Activated CD8-positive, alpha-beta memory T cell treated with anti-CD3 and anti-CD28 coated beads, Interleukin-2, amount 50 U/mL, for 4 hours (primary cell): ENCODE results near the gene CCM2L.

Experiments used
- DNase-seq: peaks from one replicate; pipeline ENCODE4 v3.0.0-alpha.2; 2020

The CCM2L gene

DNA sequence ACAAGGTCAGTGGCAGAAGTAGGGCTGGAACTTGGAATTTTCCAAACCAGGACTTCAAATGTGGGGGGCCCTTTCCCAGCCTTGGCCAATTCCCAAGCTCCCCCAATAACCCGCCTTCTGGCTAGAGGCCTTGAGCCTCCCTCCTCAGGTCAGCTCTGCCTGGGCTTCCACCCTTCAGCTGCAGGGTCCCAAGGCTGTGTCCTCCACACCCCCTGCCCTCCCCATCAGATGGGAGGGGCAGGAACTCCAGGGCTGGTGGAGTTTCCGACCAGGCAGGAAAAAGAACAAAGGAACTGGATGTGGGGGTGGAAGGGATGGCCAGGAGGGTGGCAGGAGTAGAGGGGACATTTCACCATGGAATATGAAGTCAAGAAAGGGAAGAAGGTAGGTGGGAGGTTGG, at the start of gene CCM2L:
TSS of gene CCM2L (plus strand) at position 338 of the 400 bp plus-strand sequence. CDS start at position 355, 17 bp downstream.
- DNase-seq: no peak

DNA sequence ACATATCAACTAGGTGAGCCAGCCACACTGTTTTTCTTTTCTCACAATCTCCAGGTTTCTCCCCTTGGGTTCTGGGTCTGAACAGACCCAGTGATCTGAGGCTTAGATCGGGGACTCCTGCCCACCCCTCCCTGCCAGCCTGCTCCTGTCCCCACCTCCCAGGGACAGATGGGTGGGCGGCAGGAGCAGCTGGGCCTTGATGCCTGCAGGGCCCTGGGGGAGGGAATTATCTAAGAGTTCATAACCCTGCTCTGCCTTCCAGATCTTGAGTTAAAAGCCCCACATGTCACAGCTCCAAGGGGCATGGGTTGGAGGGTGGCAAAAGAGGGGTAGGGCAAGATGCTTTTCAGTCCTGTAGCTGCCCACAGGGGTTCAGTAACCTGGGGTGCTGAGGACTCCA, 47.5 kb upstream of the CCM2L start:
- DNase-seq: no peak

DNA sequence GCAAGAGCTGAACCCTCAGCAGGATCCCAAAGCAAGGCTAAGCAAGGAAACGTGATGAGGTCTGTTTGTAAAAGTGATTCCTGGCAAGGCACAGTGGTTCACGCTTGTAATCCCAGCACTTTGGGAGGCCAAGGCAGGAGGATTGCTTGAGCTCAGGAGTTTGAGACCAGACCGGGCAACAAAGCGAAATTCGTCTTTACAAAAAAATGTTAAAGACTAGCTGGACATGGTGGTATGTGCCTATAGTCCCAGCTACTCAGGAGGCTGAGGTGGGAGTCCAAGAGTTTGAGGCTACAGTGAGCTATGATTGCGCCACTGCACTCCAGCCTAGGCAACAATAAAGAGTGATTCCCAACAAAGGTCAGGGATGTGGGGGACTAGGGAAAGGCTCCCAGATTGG, 46.3 kb upstream of the CCM2L start:
- no peak for DNase-seq

DNA sequence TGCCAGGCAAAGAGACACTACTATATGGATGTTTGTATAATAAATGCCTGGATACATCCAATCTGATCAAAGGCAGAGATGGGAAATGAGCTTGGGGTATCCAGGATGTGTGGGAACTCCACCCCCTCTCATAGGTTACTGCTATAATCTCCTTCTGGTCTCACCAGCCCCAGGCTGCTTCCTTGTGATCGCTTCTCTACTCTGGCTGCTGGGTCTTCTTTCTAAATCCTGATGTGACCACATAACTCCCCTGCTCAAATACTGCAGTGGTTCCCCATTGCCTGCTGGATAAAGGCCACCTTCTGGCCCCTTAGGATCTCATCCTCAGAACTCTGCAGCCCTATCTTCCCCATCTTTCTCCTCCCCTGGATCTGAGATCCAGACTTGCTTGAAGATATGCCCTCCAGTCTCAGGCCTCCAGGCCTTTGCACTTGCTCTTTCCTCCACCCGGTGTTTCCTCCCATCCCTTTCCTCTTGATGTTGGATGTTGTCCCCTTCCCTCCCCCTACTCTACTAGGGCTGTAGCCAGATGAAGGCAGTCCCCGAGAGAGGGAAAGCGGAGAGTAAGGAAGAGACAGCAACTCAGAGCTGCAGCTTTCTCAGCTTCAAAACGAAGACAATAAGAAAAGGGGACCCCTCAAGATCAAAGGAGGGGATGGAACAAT, 43.1 kb upstream of the CCM2L start:
- DNase-seq: no peak

DNA sequence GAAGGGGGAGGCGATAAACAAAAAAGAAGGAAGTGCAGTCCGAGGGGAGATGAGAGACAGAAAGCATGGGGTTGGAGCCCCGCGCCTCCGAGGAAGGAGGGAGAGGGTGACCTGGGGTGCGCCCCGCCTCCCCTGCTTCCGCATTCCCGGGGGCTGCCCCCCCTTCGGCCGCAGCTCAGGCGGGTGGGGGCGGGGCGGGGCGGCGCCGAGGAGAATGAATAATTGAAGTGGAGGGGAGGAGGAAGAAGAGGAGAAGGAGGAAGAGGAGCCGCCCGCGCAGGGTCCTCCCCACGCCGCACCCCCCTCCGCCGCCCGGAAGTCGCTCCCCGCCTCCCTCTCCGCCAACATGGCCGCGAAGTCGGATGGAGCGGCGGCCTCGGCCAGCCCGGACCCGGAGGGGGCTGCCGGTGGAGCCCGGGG, 42.4 kb upstream of the CCM2L start, which contains the start of gene XKR7:
TSS of gene XKR7 (plus strand) at position 322 of the 420 bp plus-strand sequence. CDS start at position 347, 25 bp downstream.
- peak; percentile 24 for DNase-seq

DNA sequence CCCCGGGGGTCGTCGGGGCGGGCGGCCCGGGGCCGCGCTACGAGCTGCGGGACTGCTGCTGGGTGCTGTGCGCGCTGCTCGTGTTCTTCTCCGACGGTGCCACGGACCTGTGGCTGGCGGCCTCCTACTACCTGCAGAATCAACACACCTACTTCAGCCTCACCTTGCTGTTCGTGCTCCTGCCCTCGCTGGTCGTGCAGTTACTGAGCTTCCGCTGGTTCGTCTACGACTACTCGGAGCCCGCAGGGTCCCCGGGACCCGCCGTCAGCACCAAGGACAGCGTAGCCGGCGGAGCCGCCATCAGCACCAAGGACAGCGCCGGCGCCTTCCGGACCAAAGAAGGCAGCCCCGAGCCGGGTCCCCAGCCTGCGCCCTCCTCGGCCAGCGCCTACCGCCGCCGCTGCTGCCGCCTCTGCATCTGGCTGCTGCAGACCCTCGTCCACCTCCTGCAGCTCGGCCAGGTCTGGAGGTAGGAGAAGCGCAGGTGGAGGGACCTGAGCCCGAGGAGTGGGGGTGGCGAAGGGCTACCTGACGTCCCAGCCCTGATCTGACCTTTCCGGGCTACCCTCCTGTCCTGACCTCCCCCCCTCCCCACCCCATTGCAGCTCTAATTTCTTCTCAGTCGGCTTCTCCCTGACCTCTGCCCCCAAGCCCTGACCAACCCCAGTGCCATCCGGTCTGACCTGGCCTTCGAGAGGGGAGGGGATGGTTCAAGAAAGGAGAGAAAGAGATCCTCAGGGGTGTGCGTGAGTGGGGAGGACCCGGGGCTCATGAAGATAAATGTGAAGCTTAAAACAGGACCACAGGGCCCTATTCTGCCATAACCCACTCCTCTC, 41.7 kb upstream of the CCM2L start:
- peak; percentile 79 for DNase-seq

DNA sequence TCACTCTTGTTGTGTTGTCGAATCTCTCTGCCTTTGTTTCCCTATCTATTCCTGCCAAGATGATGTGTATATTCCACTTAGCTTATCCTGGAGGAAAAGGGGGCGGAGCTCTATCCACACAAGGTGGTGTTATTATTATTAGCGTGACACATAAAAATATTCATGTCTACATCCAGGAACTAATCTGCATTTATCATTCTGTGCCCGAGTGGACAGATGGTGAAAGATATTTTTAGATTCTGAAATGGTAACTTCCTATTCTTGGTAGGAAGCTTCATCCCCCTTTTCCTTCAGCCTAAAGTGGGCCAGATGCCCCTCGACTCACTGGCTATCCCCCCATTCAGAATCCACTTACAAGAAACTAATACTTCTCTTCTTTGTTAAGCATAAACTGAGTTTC, 40.2 kb upstream of the CCM2L start:
- no peak for DNase-seq

DNA sequence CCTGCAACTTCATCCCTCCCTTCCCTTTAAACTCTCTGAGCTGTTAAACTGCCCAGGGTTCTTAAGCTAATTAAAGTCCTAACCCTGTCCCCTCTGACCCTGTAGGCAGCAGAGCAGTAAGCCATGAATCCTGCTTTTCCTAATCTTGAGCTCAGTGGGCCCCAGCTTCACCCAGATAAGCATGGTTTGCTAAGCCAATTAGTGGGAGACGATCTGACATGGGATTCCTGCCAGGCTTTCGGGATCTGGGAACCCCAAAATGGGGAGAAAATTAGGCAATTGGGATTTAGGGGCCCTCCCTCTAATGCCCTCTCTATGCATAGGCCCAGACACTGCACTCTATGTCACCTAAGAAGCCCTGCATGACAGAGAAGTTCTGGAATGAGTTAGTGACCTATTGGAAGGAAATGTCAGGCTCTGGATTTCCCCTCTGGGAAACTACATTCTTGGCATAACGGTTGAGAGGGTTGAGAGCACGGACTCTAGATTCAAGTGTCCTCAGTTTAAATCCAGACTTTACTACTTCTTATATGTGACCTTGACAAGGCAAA, 37.7 kb upstream of the CCM2L start:
- DNase-seq: no peak

DNA sequence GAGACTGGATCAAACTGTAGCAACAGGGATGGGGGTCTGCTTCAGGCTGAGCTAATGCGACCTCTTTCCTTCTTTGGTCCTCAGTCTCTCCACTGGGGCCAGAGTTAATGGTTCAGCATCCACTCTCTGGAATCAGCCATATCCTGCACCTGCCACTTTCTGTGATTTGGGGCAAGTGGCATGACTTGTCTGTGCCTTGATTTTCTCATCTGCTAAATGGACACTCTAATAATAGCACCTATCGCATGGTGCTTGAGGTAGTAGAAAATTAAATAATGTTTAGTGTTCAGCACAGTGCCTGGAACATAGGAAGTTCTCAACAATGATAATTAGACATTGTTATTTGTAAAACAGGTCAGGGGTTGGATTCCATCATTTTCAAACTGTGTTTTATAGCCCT, 35.9 kb upstream of the CCM2L start:
- no peak for DNase-seq

DNA sequence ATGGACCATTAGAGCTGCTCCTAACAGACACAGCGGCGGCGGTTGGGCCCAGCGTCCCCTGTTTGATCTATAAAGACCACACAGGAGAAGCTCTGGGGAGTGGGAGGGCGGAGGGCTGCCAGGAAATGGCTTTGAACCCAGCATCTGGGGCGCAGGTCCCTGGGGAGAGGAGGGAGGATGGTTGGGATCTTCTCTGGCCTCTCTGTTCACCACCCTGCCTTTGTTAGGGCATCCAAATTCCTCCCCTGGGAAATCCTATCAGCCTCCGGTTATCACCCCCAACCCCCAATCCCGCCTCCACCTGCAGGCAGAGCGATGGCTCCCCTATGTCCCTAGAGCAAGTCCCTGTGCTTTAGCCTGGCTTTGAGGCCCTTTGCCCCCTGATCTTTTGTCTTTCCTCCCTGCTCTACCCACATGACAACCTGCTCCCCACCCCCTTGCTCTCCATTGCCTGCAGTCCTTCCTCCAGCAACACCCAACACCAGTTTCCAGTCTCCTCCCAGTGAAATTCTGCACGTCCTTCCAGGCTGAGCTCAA, 35.2 kb upstream of the CCM2L start:
- DNase-seq: no peak

DNA sequence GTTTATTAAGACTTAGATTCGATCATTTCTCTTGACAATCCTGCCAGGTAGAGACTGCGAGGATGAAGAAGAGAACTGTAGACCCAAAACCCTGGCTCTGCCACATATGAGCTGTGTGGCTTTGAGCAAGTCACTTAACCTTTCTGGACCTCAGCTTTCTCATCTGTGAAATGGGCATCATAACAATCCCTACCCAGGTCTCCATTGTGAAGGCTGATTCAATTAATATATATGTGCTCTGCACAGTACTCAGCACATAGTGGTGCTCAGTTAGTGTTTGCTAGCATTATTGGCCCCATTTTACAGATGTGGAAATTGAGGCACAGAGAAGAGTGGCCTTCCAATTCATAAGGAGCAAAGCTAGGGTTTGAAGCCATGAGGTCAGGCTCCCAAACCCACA, 34.4 kb upstream of the CCM2L start:
- DNase-seq: no peak

DNA sequence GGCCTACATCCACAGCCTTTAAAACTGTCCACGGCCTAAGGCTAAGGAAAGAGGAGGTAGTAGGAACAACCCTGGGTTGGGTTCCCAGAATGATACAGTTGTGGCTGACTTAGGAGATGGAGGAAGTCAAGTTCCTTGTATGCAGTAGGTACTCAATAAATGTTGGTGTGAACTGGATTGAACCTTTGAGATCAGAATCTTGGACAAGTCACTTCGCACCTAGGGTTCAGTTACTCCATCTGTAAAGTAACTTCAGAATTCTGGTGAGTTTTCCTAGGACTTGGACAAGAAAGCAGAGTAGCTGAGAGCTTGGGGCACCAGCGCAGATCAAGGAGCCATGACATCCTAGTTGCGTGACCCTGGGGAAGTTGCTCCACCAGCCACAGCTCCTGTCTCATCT, 33.2 kb upstream of the CCM2L start:
- no peak for DNase-seq

DNA sequence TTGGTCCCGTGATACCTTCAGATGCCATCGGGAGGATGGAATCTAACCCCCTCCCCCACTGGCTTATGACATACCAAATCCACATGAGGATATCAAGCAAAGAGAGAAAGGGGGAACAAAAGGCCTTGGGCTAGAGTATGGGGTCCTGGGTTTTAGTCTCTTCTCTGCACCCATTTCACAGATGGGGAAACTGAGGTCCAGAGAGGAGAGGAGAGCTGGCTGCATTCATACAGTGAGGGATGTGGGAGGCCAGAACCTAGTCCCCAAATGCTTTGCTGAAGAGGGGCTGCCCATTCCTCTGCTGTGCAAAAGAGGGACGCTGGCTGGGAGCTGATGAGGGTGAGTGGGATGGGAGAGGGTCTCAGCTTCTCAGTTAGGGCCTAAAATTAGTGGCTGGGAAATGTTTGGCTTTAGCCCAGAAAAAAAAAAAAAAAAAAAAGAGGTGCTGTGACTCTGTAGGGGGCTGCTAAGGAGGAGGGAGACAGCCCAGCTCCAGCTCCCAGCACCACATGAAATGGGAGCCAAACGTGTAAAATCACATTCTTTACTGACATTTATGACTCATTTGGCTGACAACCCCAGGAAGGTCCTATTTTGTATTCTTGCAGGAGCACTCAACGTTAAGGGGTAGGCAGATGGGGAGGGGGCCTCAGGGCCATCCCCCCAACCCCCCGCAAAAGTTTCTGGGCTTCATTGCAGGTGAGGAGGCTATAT, 30.4 kb upstream of the CCM2L start:
- DNase-seq: no peak

DNA sequence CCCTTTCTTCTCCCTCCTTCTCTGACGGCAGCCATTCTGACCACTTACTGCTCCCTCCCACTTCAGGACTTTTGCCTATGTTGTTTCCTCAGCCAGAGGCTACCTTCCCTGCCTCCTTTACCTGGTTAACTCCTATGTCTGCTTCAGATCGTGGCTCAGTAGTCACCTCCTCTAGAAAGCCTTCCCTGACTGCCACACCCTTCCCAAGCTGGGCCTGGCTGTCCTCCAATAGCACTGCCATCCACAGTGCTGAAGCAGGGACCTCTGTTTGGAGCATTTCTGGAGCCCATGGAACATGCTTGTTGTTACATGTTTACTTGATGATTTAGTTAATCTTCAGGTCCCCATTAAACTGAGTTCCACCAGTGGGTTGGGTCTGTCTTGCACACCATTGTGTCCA, 28.5 kb upstream of the CCM2L start:
- DNase-seq: no peak

DNA sequence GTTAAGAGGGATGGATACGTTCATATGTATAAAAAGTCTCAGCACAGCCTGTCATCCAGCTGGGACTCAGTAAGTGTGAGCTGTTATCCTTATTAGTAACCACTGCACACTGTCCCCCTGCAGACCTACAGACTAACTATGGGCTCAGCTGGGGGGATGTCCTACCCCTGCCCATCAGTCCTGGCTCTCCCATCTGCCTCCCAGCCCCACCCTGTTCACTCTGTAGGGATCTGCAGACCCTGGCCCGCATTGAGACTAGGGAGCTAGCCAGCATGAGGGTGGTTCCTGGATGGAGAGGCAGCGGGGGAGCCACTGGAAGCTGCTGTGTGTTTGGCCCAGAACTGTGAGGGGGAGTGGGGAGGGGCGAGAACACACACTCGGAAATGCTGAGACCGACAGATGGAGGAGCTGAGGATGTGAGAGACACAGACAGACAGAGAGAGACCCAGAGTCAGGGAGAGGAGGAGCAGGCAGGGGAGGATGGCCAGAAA, 25.2 kb upstream of the CCM2L start:
- no peak for DNase-seq

DNA sequence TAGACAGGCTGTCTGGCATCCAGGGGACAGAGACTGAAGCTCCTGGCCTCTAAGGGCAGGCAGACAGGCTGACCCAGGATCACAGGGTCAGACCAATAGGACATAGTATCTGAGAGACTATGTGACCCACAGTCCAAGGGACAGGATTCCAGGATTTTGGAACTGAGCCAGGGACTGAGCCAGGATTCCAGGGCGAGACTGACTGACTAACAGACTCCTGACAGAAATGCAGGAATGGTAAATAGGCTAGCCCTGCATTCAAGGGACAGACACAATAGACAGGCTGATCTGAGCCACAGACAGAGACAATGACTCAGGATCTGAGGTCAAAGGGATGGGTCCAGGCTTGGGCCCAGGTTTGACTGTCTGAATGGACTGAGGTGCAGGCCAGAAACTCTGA, 22.5 kb upstream of the CCM2L start:
- no peak for DNase-seq

DNA sequence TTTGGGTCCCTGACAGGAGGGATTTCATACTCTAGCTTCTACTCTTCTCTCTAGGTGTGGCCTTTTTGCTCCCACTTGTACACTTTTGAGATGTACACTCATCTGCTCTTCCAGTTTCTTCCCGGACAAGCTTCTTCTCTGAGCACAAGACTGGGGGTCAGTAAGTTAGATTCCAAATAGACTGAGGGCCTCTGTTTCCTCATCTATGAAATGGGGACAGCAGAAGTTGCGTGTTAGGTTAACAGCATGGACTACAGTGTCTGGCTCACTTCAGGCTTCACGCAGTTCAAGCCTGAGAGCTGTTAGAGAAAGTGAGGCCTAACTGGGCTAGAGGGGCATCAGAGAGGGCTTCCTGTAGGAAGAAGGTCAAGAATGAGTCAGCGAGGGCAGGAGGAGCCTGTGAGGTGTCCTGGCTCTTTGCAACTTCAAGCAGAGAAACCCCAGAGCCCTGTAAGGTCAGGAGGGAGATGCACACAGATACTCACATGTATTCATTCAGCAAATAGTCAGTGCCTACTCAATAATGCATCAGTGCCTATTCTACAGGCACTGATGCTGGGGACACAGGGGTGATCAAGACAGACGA, 21.7 kb upstream of the CCM2L start:
- DNase-seq: no peak

DNA sequence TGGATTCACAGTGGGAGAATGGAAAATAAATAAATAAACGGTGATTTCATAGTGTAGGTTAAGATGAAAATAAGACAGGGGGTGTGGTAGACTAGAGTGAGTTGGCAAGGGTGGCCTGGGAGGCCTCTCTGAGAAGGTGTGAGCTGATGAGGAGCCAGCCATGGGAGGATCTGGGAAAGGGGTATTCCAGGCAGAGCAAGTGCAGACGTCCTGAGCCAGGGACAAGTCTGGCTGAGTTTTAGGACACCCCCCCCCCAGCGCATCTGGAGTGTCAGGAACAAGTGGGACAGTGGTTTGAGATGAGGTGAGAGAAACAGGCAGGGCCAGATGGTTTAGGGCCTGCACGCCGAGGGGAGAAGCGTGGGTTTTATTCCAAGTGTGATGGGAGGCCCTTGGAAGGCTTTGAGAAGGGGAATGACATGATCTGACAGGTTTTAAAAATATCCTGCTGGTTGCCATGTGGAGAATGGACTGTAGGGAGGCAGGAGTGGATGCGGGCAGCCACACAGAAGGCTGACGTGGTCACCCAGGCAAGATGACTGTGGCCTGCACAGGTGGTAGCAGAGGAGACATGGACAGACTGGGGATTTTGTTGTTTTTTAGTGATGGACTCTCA, 21.1 kb upstream of the CCM2L start:
- DNase-seq: no peak

DNA sequence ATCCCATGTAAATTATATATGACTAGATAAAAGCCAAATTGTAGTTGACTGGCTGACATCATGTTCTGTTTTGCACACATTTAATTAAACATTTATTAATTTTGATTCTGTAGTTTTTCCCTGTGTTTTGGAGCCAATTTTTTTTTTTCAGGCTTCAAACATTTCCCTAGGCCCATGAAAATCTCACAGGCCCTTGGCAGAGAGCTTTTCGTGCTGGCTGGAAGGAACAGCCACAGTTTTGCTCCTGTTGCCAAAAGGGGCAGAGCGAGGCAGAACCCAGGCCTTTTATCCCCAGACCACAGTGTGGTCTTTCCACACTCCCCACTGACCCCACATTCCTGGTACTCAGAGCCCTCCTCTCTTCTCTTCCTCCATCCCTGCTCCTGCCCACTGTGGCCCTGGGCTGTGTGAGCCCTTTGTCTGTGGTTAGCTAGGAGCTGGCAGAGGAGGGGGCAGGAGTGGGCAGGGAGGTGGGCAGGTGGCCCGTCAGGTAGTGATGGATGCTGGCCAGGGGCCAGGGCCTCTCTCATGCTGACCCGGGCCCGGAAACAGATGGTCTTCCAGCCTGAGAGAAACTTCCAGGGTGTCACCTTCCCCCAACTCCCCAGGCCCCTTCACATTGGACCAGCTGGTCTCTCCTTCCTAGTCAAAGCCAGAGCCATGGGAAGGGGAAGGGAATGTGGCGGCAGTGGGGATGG, 19.4 kb upstream of the CCM2L start:
- DNase-seq: no peak

DNA sequence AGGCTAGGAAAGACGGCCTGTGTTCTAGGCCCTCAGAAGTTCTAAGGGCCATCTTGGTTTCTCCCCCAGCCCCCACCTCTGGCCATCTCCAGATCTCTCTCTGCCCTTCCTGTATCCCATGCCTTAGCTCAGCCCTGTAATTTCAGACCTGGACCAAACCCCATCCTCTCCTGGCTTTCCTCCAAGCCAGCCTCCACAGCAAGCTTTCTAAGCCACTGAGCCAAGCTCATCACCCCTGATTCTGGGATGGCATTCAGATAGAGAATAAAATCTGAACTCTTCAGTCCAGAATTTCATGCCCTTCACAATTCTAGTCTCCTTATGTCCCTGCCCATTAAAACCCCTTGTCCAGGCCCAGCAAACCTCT, 18.9 kb upstream of the CCM2L start:
- DNase-seq: no peak

DNA sequence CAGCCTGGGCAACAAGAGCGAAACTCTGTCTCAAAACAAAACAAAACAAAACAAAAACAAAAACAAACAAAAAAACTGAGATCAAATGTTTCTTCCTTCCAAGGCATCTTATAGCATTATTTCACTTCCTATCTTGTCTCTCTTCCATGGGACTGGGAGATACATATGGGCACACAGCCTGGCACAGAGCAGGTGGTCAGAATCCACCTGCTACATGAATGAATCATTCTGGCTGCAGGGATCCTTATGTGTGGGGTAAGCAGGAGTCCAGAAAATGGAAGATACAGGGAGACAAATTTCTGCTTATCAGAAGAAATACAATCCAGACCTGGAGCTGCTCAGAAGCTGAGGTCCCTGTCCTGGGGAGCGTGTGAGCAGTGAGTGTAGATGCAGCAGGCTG, 18.2 kb upstream of the CCM2L start:
- DNase-seq: no peak

DNA sequence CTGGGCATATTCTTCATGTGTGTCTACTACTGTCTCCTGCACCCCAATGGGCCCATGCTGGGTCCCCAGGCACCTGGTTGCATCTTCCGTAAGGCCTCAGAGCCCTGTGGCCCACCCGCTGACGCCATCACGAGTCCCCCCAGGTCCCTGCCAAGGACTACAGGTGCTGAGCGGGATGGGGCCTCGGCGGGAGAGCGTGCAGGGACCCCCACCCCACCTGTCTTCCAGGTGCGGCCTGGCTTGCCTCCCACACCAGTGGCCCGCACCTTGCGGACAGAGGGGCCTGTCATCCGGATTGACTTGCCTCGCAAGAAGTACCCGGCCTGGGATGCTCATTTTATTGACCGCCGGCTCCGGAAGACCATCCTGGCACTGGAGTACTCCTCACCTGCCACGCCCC, 13.2 kb upstream of the CCM2L start:
- DNase-seq: no peak
